ENCODE results near the gene TMEM154.
A peak's percentile ranks its signal among the peaks of the same experiment; 100 is the strongest.

The TMEM154 gene

GRCh38 chr4:152686452-152687013 lies 6.7 kb upstream of the TMEM154 start:
- in situ Hi-C loops (cut with HindIII; ENCODE audit: low pct_ligation_motif_present, low sequenced_read_pairs) = no loop called here
- no peak for DNase-seq
- Histone ChIP-seq H3K27me3 (replicated peaks) (no peaks in the 10 kb centered on the region), H3K27ac (no peak overlapping the region), H3K36me3 (replicated peaks) (no peaks in the 10 kb centered on the region), H3K4me3 (ENCODE audit: low read depth, low read length) (no peak overlapping the region)
- no peak for TF ChIP-seq CTCF (IDR thresholded peaks at IDR 0.05; ENCODE audit: low read depth, low read length, missing control alignments)

GRCh38 chr4:152684587-152684986 lies 4.8 kb upstream of the TMEM154 start:
- H3K27me3 ChIP-seq (replicated peaks) = no peaks in the 10 kb centered on the region
- no peak overlapping the region for H3K27ac ChIP-seq
- in situ Hi-C loops (cut with HindIII; ENCODE audit: low pct_ligation_motif_present, low sequenced_read_pairs) = no loop called here

GRCh38 chr4:152684007-152684406 lies 4.2 kb upstream of the TMEM154 start:
- DNase-seq = no peak
- Histone ChIP-seq H3K4me3 (ENCODE audit: low read depth, low read length) (no peak overlapping the region), H3K27me3 (replicated peaks) (no peaks in the 10 kb centered on the region), H3K27ac (no peak overlapping the region), H3K36me3 (replicated peaks) (no peaks in the 10 kb centered on the region)
- TF ChIP-seq CTCF (IDR thresholded peaks at IDR 0.05; ENCODE audit: low read depth, low read length, missing control alignments) = no peak
- in situ Hi-C loops (cut with HindIII; ENCODE audit: low pct_ligation_motif_present, low sequenced_read_pairs) = no loop called here

More at GRCh38 chr4:152684587-152684986, 4.8 kb upstream of the TMEM154 start:
- Histone ChIP-seq H3K36me3 (replicated peaks) (no peaks in the 10 kb centered on the region), H3K4me3 (ENCODE audit: low read depth, low read length) (no peak overlapping the region)
- DNase-seq = no peak
- no peak for TF ChIP-seq CTCF (IDR thresholded peaks at IDR 0.05; ENCODE audit: low read depth, low read length, missing control alignments)

GRCh38 chr4:152682143-152682941 lies 2.5 kb upstream of the TMEM154 start:
- in situ Hi-C loops (cut with HindIII; ENCODE audit: low pct_ligation_motif_present, low sequenced_read_pairs) = no loop called here
- no peak overlapping the region for H3K4me3 ChIP-seq (ENCODE audit: low read depth, low read length)
- DNase-seq = no peak
- TF ChIP-seq CTCF (IDR thresholded peaks at IDR 0.05; ENCODE audit: low read depth, low read length, missing control alignments) = no peak
- H3K36me3 ChIP-seq (replicated peaks) = no peaks in the 10 kb centered on the region
- no peak overlapping the region for H3K27ac ChIP-seq
- H3K27me3 ChIP-seq (replicated peaks) = no peaks in the 10 kb centered on the region

GRCh38 chr4:152680988-152681603 lies 1.3 kb upstream of the TMEM154 start:
- no peaks in the 10 kb centered on the region for H3K36me3 ChIP-seq (replicated peaks)
- no peaks in the 10 kb centered on the region for H3K27me3 ChIP-seq (replicated peaks)
- DNase-seq = peak; percentile 82
- in situ Hi-C loops (cut with HindIII; ENCODE audit: low pct_ligation_motif_present, low sequenced_read_pairs) = no loop called here
- no peak for TF ChIP-seq CTCF (IDR thresholded peaks at IDR 0.05; ENCODE audit: low read depth, low read length, missing control alignments)
- peak overlapping the region; percentile 26 for H3K27ac ChIP-seq
- H3K4me3 ChIP-seq (ENCODE audit: low read depth, low read length) = no peak overlapping the region
